Lower leg skin (tissue), 4 donors: Measurements from ENCODE around the gene TBCD. TPM values are rescaled to one million over a fixed set of nuclear protein-coding genes. Genes with fewer than 3 reads are reported as not detected.
"Not testable (repeated sequence)": the region's sequence is repeated elsewhere in the genome, so short reads cannot be mapped to it uniquely, and the experiment has no call there.

Source experiments
- DNase-seq, 2 donors: peaks; one replicate each; pipeline ENCODE4 v3.0.0-alpha.2; 2019; ENCODE audit warnings: low spot score in 2 of 2
- H3K4me3 ChIP-seq: fragments of 200-600 bp; sonication (generic); 2 replicates; pipeline ENCODE4 v1.5.1; 2017; ENCODE audit warnings: mild to moderate bottlenecking, low read depth; ENCODE audit not compliant: poor library complexity, severe bottlenecking
- CTCF ChIP-seq, 3 donors: fragments of 450-650 bp; IDR thresholded peaks; one replicate each; pipeline ENCODE4 v1.5.1; 2016; ENCODE audit warnings: antibody characterized with exemption in 3 of 3, mild to moderate bottlenecking in 3 of 3, moderate library complexity in 2 of 3
- POLR2A ChIP-seq, 2 donors: fragments of 450-650 bp; IDR thresholded peaks; one replicate each; pipeline ENCODE4 v1.6.1; 2016 to 2017; ENCODE audit warnings: antibody characterized with exemption in 2 of 2, mild to moderate bottlenecking in 1 of 2, moderate library complexity in 1 of 2
- WGBS, 2 donors: methylation state at CpG; one replicate each; pipeline ENCODE4 v1.1.5; 2018; 5-methylcytosine and 5-hydroxymethylcytosine counted together
- intact Hi-C: fragments of 100-400 bp; cut with DNase I; formaldehyde crosslinking; loops from one replicate; pipeline ENCODE4 v1.15.0; 2023; ENCODE audit warnings: low total_unique reads
- total RNA-seq, 4 donors: library from RNA; depleted of rRNA; stranded (reverse); fragments of >200 nt; gene quantifications; one replicate each; pipeline ENCODE4 v1.1.0, GENCODE V29; 2016

The TBCD gene
- total RNA-seq, 4 donors from 2014 or later: 38.7 to 73.4 (median 51.5) TPM

- intact Hi-C loops: no loop called here
- no peak overlapping the region for H3K4me3 ChIP-seq
- DNase-seq: no peak
- TF ChIP-seq CTCF (IDR thresholded peaks at IDR 0.05) (no peak), POLR2A (IDR thresholded peaks at IDR 0.05) (no peak)
- WGBS, 2 donors: 84 to 90% methylated on average over 12 to 20 of the region's 25 CpGs
These were observed 213.0 kb downstream of the TBCD start for GRCh38 chr17:82964851-82965341.

- DNase-seq: no peak
- TF ChIP-seq POLR2A (IDR thresholded peaks at IDR 0.05) (no peak), CTCF (IDR thresholded peaks at IDR 0.05) (no peak)
- intact Hi-C loops: no loop called here
- H3K4me3 ChIP-seq: no peak overlapping the region
- 89 to 92% methylated on average over 11 to 13 of the region's 13 CpGs for WGBS, 2 donors
These were observed 213.5 kb downstream of the TBCD start for GRCh38 chr17:82965371-82965770.

GRCh38 chr17:82966415-82966814 is 214.6 kb downstream of the TBCD start:
- intact Hi-C loops: no loop called here
- WGBS, 2 donors: 87 to 90% methylated on average over 7 of the region's 7 CpGs

GRCh38 chr17:82967268-82968032 is 215.6 kb downstream of the TBCD start:
- intact Hi-C loops: no loop called here
- DNase-seq: no peak
- TF ChIP-seq CTCF (IDR thresholded peaks at IDR 0.05) (no peak), POLR2A (IDR thresholded peaks at IDR 0.05) (no peak)
- WGBS, 2 donors: 88 to 92% methylated on average over 18 of the region's 18 CpGs
- no peak overlapping the region for H3K4me3 ChIP-seq

More at GRCh38 chr17:82966415-82966814, 214.6 kb downstream of the TBCD start:
- H3K4me3 ChIP-seq: no peak overlapping the region
- TF ChIP-seq CTCF (IDR thresholded peaks at IDR 0.05) (no peak), POLR2A (IDR thresholded peaks at IDR 0.05) (no peak)
- no peak for DNase-seq

- 78 to 79% methylated on average over 33 of the region's 33 CpGs for WGBS, 2 donors
- DNase-seq, intact Hi-C loops, H3K4me3 ChIP-seq: not testable (repeated sequence)
These were observed 216.4 kb downstream of the TBCD start for GRCh38 chr17:82968033-82968841.

GRCh38 chr17:82970067-82970466 is 218.2 kb downstream of the TBCD start:
- intact Hi-C loops: no loop called here
- DNase-seq: no peak
- no peak overlapping the region for H3K4me3 ChIP-seq
- TF ChIP-seq POLR2A (IDR thresholded peaks at IDR 0.05) (no peak), CTCF (IDR thresholded peaks at IDR 0.05) (no peak)
- 62 to 66% methylated on average over 12 of the region's 12 CpGs for WGBS, 2 donors
